Thymus (tissue), 11 donors: ENCODE measurements around the gene G2E3. TPM values are rescaled to one million over a fixed set of nuclear protein-coding genes. Genes with fewer than 3 reads are reported as not detected.
"Not testable (repeated sequence)": the region's sequence is repeated elsewhere in the genome, so short reads cannot be mapped to it uniquely, and the experiment has no call there.

Experiments
- DNase-seq, 9 donors: peaks; one replicate each; pipeline ENCODE4 v3.0.0-alpha.2; 2013; ENCODE audit warnings: low spot score in 9 of 9, low read depth in 6 of 9, missing footprints in 1 of 9
- H3K27ac ChIP-seq, 2 donors: one replicate each; pipeline ENCODE4 v1.5.1; 2013; ENCODE audit warnings: control low read depth in 1 of 2, low read depth in 1 of 2, low read length in 1 of 2, mild to moderate bottlenecking in 1 of 2, moderate library complexity in 1 of 2
- H3K27me3 ChIP-seq, 2 donors: one replicate each; pipeline ENCODE4 v1.5.1; 2013; ENCODE audit warnings: low read length in 1 of 2; ENCODE audit not compliant: control insufficient read depth in 2 of 2, insufficient read depth in 1 of 2
- H3K36me3 ChIP-seq, 2 donors: one replicate each; pipeline ENCODE4 v1.5.1; 2013; ENCODE audit warnings: low read length in 1 of 2, mild to moderate bottlenecking in 1 of 2, moderate library complexity in 1 of 2; ENCODE audit not compliant: control insufficient read depth in 2 of 2, insufficient read depth in 2 of 2
- H3K4me1 ChIP-seq, 2 donors: one replicate each; pipeline ENCODE4 v1.5.1; 2013; ENCODE audit warnings: low read length in 2 of 2; ENCODE audit not compliant: control insufficient read depth in 2 of 2, insufficient read depth in 2 of 2
- H3K4me3 ChIP-seq, 2 donors: one replicate each; pipeline ENCODE4 v1.5.1; 2013; ENCODE audit warnings: low read length in 2 of 2, control low read depth in 1 of 2, mild to moderate bottlenecking in 1 of 2
- H3K9me3 ChIP-seq, 2 donors: one replicate each; pipeline ENCODE4 v1.5.1; 2013; ENCODE audit warnings: low read length in 1 of 2, mild to moderate bottlenecking in 1 of 2; ENCODE audit not compliant: control insufficient read depth in 2 of 2, insufficient read depth in 1 of 2
- WGBS: extraction: QIAGEN DNeasy Blood & Tissue Kit; methylation state at CpG from one replicate; pipeline ENCODE4 v1.1.7; 2013; 5-methylcytosine and 5-hydroxymethylcytosine counted together
- polyA plus RNA-seq: library from polyadenylated mRNA; stranded (reverse); fragments of 200-250 nt; gene quantifications from one replicate; pipeline ENCODE4 v1.2.3, GENCODE V29; 2013
- total RNA-seq: library from RNA; stranded (reverse); fragments of 120-200 nt; gene quantifications from one replicate; pipeline ENCODE4 v1.2.4, GENCODE V29; 2013
- donor health status: healthy.

Gene G2E3
- total and polyA plus RNA-seq, 2 donors: 8.7 to 32.3 TPM

GRCh38 chr14:30572237-30572636 lies 13.3 kb downstream of the G2E3 start:
- no peaks in the 10 kb centered on the region for H3K27me3 ChIP-seq
- no peaks in the 10 kb centered on the region for H3K4me1 ChIP-seq
- no peak overlapping the region for H3K27ac ChIP-seq
- DNase-seq: no peak
- H3K9me3 ChIP-seq: no peaks in the 10 kb centered on the region
- 96% methylated on average over 3 of the region's 3 CpGs for WGBS
- no peak overlapping the region for H3K4me3 ChIP-seq
- peaks cover 0 to 3% of the 10 kb centered on the region in 2 donors for H3K36me3 ChIP-seq

GRCh38 chr14:30572771-30573170 lies 13.8 kb downstream of the G2E3 start:
- H3K36me3 ChIP-seq: peaks cover 0 to 3% of the 10 kb centered on the region in 2 donors
- H3K4me1 ChIP-seq: peaks cover 0 to 4% of the 10 kb centered on the region in 2 donors
- no peak for DNase-seq
- H3K27me3 ChIP-seq: no peaks in the 10 kb centered on the region
- H3K9me3 ChIP-seq: no peaks in the 10 kb centered on the region
- no peak overlapping the region for H3K27ac ChIP-seq
- WGBS: 96% methylated on average over 1 of the region's 1 CpG
- no peak overlapping the region for H3K4me3 ChIP-seq

GRCh38 chr14:30573226-30573814 lies 14.4 kb downstream of the G2E3 start:
- no peaks in the 10 kb centered on the region for H3K9me3 ChIP-seq
- H3K4me3 ChIP-seq: no peak overlapping the region
- DNase-seq: no peak
- WGBS: 89% methylated on average over 5 of the region's 5 CpGs
- no peaks in the 10 kb centered on the region for H3K27me3 ChIP-seq
- peaks cover 0 to 3% of the 10 kb centered on the region in 2 donors for H3K36me3 ChIP-seq
- no peak overlapping the region for H3K27ac ChIP-seq
- H3K4me1 ChIP-seq: peaks cover 0 to 4% of the 10 kb centered on the region in 2 donors

- Histone ChIP-seq H3K27me3 (no peaks in the 10 kb centered on the region), H3K4me1 (peaks cover 0 to 4% of the 10 kb centered on the region in 2 donors), H3K9me3 (no peaks in the 10 kb centered on the region), H3K27ac (no peak overlapping the region), H3K4me3 (no peak overlapping the region), H3K36me3 (peaks cover 0 to 3% of the 10 kb centered on the region in 2 donors)
- WGBS: 60% methylated on average over 2 of the region's 2 CpGs
- DNase-seq: no peak
These were observed 15.0 kb downstream of the G2E3 start for GRCh38 chr14:30573966-30574365.

GRCh38 chr14:30574777-30575176 lies 15.8 kb downstream of the G2E3 start:
- not testable (repeated sequence) for H3K4me3 ChIP-seq, H3K9me3 ChIP-seq, H3K27ac ChIP-seq, H3K27me3 ChIP-seq, H3K36me3 ChIP-seq, DNase-seq, H3K4me1 ChIP-seq
- 96% methylated on average over 3 of the region's 3 CpGs for WGBS

- 99% methylated on average over 1 of the region's 1 CpG for WGBS
- not testable (repeated sequence) for H3K27me3 ChIP-seq, H3K9me3 ChIP-seq
These were observed 17.4 kb downstream of the G2E3 start for GRCh38 chr14:30576333-30576732.

GRCh38 chr14:30580616-30581282 lies 21.8 kb downstream of the G2E3 start:
- H3K36me3 ChIP-seq: peaks cover 4 to 7% of the 10 kb centered on the region in 2 donors
- DNase-seq: no peak
- peaks cover 0 to 4% of the 10 kb centered on the region in 2 donors for H3K4me1 ChIP-seq
- H3K27ac ChIP-seq: no peak overlapping the region
- no peaks in the 10 kb centered on the region for H3K27me3 ChIP-seq
- H3K9me3 ChIP-seq: no peaks in the 10 kb centered on the region
- H3K4me3 ChIP-seq: no peak overlapping the region
- 98% methylated on average over 2 of the region's 2 CpGs for WGBS

More at GRCh38 chr14:30576333-30576732, 17.4 kb downstream of the G2E3 start:
- H3K4me3 ChIP-seq, H3K4me1 ChIP-seq, DNase-seq, H3K36me3 ChIP-seq, H3K27ac ChIP-seq: not testable (repeated sequence)

- H3K27me3 ChIP-seq: no peaks in the 10 kb centered on the region
- H3K27ac ChIP-seq: no peak overlapping the region
- no peak for DNase-seq
- no peak overlapping the region for H3K4me3 ChIP-seq
- no peaks in the 10 kb centered on the region for H3K9me3 ChIP-seq
- H3K36me3 ChIP-seq: peaks cover 4 to 7% of the 10 kb centered on the region in 2 donors
- peaks cover 0 to 4% of the 10 kb centered on the region in 2 donors for H3K4me1 ChIP-seq
- WGBS: 99% methylated on average over 7 of the region's 7 CpGs
These were observed 22.3 kb downstream of the G2E3 start for GRCh38 chr14:30581283-30581625.

GRCh38 chr14:30582376-30582775 lies 23.4 kb downstream of the G2E3 start:
- peaks cover 4 to 10% of the 10 kb centered on the region in 2 donors for H3K36me3 ChIP-seq
- no peak for DNase-seq
- H3K9me3 ChIP-seq: no peaks in the 10 kb centered on the region
- peaks cover 0 to 3% of the 10 kb centered on the region in 2 donors for H3K4me1 ChIP-seq
- H3K27ac ChIP-seq: no peak overlapping the region
- WGBS: 98% methylated on average over 1 of the region's 1 CpG
- H3K4me3 ChIP-seq: no peak overlapping the region
- H3K27me3 ChIP-seq: no peaks in the 10 kb centered on the region
